Subcutaneous abdominal adipose tissue (tissue), 5 donors: ENCODE measurements around the gene GJD2.
A peak's percentile ranks its signal among the peaks of the same experiment; 100 is the strongest.

Experiments used
- H3K27ac ChIP-seq: one replicate; pipeline ENCODE4 v1.7.0; 2013; ENCODE audit warnings: low read depth, mild to moderate bottlenecking, inconsistent platforms, low read length, moderate library complexity
- H3K27me3 ChIP-seq, 5 donors: one replicate each; pipeline ENCODE4 v1.7.0; 2013; ENCODE audit warnings: low read length in 5 of 5, inconsistent platforms in 1 of 5; ENCODE audit not compliant: control insufficient read depth in 5 of 5, insufficient read depth in 4 of 5
- H3K36me3 ChIP-seq, 5 donors: one replicate each; pipeline ENCODE4 v1.7.0; 2013; ENCODE audit warnings: low read length in 5 of 5; ENCODE audit not compliant: control insufficient read depth in 5 of 5, insufficient read depth in 5 of 5
- H3K4me1 ChIP-seq, 5 donors: one replicate each; pipeline ENCODE4 v1.7.0; 2013; ENCODE audit warnings: low read length in 5 of 5, mild to moderate bottlenecking in 3 of 5, moderate library complexity in 1 of 5; ENCODE audit not compliant: control insufficient read depth in 5 of 5, insufficient read depth in 5 of 5
- H3K4me3 ChIP-seq, 5 donors: one replicate each; pipeline ENCODE4 v1.7.0; 2013; ENCODE audit warnings: low read length in 5 of 5, low read depth in 1 of 5
- H3K9ac ChIP-seq, 5 donors: one replicate each; pipeline ENCODE4 v1.7.0; 2013; ENCODE audit warnings: low read length in 5 of 5, mild to moderate bottlenecking in 4 of 5, moderate library complexity in 3 of 5
- H3K9me3 ChIP-seq, 5 donors: one replicate each; pipeline ENCODE4 v1.7.0; 2013; ENCODE audit warnings: low read length in 5 of 5; ENCODE audit not compliant: control insufficient read depth in 5 of 5
- donor health status: healthy.
- donor health status: healthy.
- donor health status: healthy.
- donor health status: healthy.
- donor health status: healthy.

GJD2 gene

GRCh38 chr15:34730701-34731100 lies 24.1 kb downstream of the GJD2 start:
- Histone ChIP-seq H3K36me3 (no peaks in the 10 kb centered on the region), H3K9me3 (no peaks in the 10 kb centered on the region), H3K4me1 (no peaks in the 10 kb centered on the region), H3K9ac (no peak overlapping the region), H3K27ac (no peak overlapping the region), H3K27me3 (peaks cover 0 to 3% (median 0%) of the 10 kb centered on the region in 5 donors), H3K4me3 (no peak overlapping the region)

GRCh38 chr15:34729886-34730285 lies 24.9 kb downstream of the GJD2 start:
- no peak overlapping the region for H3K9ac ChIP-seq
- no peak overlapping the region for H3K4me3 ChIP-seq
- no peaks in the 10 kb centered on the region for H3K9me3 ChIP-seq
- no peaks in the 10 kb centered on the region for H3K36me3 ChIP-seq
- peaks cover 0 to 3% (median 2%) of the 10 kb centered on the region in 5 donors for H3K27me3 ChIP-seq
- no peak overlapping the region for H3K27ac ChIP-seq
- H3K4me1 ChIP-seq = no peaks in the 10 kb centered on the region

DNA sequence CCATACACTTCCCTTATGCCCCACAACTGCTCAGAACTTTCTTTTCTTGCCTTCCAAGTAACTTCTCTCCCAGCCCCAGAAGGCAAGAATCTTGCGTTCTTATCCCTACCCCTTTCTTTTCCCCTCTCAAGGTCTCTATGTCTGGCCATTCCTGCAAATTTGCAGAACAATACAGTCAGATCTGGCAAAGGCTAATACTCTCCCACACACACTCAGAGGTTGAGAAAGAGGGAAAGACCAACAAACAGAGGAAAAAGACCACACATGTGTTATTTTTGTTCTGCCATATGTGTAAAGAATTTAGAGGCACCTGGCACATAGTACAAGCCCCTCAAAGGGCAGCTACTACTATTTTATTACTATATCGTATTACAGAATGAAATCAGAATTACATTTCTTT lies 25.7 kb downstream of the GJD2 start:
- Histone ChIP-seq H3K4me1 (no peaks in the 10 kb centered on the region), H3K27me3 (peaks cover 0 to 3% (median 2%) of the 10 kb centered on the region in 5 donors), H3K9ac (no peak overlapping the region), H3K9me3 (no peaks in the 10 kb centered on the region), H3K4me3 (no peak overlapping the region), H3K36me3 (no peaks in the 10 kb centered on the region), H3K27ac (no peak overlapping the region)

GRCh38 chr15:34726406-34727100 lies 28.2 kb downstream of the GJD2 start:
- Histone ChIP-seq H3K9me3 (no peaks in the 10 kb centered on the region), H3K27ac (no peak overlapping the region), H3K4me3 (no peak overlapping the region), H3K27me3 (peaks cover 0 to 3% (median 0%) of the 10 kb centered on the region in 5 donors), H3K4me1 (peaks cover 1 to 9% (median 8%) of the 10 kb centered on the region in 5 donors), H3K9ac (no peak overlapping the region), H3K36me3 (no peaks in the 10 kb centered on the region)

- no peak overlapping the region for H3K27ac ChIP-seq
- H3K36me3 ChIP-seq = no peaks in the 10 kb centered on the region
- no peak overlapping the region for H3K4me3 ChIP-seq
- H3K9ac ChIP-seq = no peak overlapping the region
- H3K27me3 ChIP-seq = peaks cover 0 to 3% (median 0%) of the 10 kb centered on the region in 5 donors
- H3K4me1 ChIP-seq = peaks cover 1 to 9% (median 8%) of the 10 kb centered on the region in 5 donors
- no peaks in the 10 kb centered on the region for H3K9me3 ChIP-seq
Measured at GRCh38 chr15:34725556-34725955, 29.2 kb downstream of the GJD2 start.

DNA sequence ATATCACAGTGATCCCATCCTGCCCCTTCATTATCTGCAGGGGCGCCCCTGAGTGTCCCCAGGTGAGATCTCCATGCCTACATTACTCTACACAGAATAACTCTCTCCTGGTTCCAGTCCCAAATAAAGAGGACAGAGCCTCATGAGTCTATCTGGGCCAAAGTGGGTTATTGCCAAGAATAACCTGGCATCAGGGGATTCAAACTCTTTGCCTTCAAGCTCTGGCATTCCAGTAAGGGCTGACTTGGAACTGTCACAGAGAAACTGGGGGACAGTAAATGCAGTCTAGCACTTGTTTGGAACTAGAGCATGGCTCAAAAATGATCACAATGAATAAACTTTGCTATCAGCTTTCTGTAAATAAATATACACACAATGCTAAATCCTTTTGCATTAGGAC lies 30.3 kb downstream of the GJD2 start:
- Histone ChIP-seq H3K27me3 (peaks cover 0 to 4% (median 0%) of the 10 kb centered on the region in 5 donors), H3K4me3 (no peak overlapping the region), H3K9ac (no peak overlapping the region), H3K36me3 (no peaks in the 10 kb centered on the region), H3K4me1 (peaks cover 1 to 9% (median 8%) of the 10 kb centered on the region in 5 donors), H3K9me3 (no peaks in the 10 kb centered on the region), H3K27ac (no peak overlapping the region)

- Histone ChIP-seq H3K9me3 (no peaks in the 10 kb centered on the region), H3K36me3 (no peaks in the 10 kb centered on the region), H3K27me3 (peaks cover 0 to 3% (median 0%) of the 10 kb centered on the region in 5 donors), H3K4me1 (peaks cover 1 to 9% (median 8%) of the 10 kb centered on the region in 5 donors), H3K9ac (no peak overlapping the region), H3K4me3 (peak overlapping the region in 2 of 5 donors; percentile 36 to 47), H3K27ac (no peak overlapping the region)
Measured at GRCh38 chr15:34722439-34722836, 32.4 kb downstream of the GJD2 start.

GRCh38 chr15:34721802-34722438 lies 32.9 kb downstream of the GJD2 start:
- Histone ChIP-seq H3K4me1 (peaks cover 1 to 9% (median 8%) of the 10 kb centered on the region in 5 donors), H3K36me3 (no peaks in the 10 kb centered on the region), H3K4me3 (peak overlapping the region in 2 of 5 donors; percentile 36 to 47), H3K27me3 (peaks cover 0 to 4% (median 0%) of the 10 kb centered on the region in 5 donors), H3K9me3 (no peaks in the 10 kb centered on the region), H3K27ac (no peak overlapping the region), H3K9ac (no peak overlapping the region)

DNA sequence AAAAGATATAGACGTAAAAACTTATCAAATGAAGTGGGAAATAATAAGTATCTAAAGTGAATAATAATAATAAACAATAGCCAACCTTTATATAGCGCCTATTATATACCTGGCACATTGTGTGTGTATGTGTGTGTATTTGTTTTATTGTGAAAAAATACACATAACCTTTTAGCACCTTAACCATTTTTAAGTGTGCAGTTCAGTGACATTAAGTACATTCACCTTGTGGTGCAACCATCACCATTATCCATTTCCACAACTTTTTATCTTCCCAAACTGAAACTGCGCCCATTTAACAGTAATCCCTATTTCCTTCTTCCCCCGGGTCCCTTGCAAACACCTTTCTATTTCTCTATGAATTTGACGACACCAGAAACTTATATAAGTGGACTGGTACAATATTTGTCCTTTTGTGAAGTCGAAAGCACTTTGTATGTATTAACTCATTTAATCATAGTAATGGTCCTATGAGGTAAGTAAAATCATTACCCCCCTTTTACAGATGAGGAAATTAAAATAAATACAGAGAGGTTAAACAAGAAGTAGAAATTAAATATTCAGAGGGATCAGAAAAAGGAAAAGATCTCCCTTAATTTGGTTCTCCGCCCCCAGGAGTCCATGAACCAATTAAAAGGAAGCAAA lies 33.5 kb downstream of the GJD2 start:
- Histone ChIP-seq H3K27me3 (peaks cover 0 to 4% (median 0%) of the 10 kb centered on the region in 5 donors), H3K27ac (no peak overlapping the region), H3K4me3 (no peak overlapping the region), H3K9ac (no peak overlapping the region), H3K9me3 (no peaks in the 10 kb centered on the region), H3K36me3 (no peaks in the 10 kb centered on the region), H3K4me1 (peaks cover 1 to 9% (median 8%) of the 10 kb centered on the region in 5 donors)

GRCh38 chr15:34719695-34720094 lies 35.1 kb downstream of the GJD2 start:
- no peak overlapping the region for H3K27ac ChIP-seq
- peaks cover 1 to 9% (median 8%) of the 10 kb centered on the region in 5 donors for H3K4me1 ChIP-seq
- H3K4me3 ChIP-seq = no peak overlapping the region
- H3K9ac ChIP-seq = no peak overlapping the region
- peaks cover 0 to 4% (median 0%) of the 10 kb centered on the region in 5 donors for H3K27me3 ChIP-seq
- no peaks in the 10 kb centered on the region for H3K36me3 ChIP-seq
- no peaks in the 10 kb centered on the region for H3K9me3 ChIP-seq
